ENCODE measurements around the gene MYL4.
"Not testable (repeated sequence)": the region's sequence is repeated elsewhere in the genome, so short reads cannot be mapped to it uniquely, and the experiment has no call there.

MYL4 gene

GRCh38 chr17:47193931-47194511, 15.1 kb upstream of the MYL4 start:
- no peak for DNase-seq

- DNase-seq: no peak
Measured at GRCh38 chr17:47197821-47198220, 11.3 kb upstream of the MYL4 start.

GRCh38 chr17:47199627-47200324, 9.4 kb upstream of the MYL4 start:
- DNase-seq: no peak

GRCh38 chr17:47200325-47200664, 8.9 kb upstream of the MYL4 start:
- DNase-seq: no peak

GRCh38 chr17:47201166-47201565, 8.0 kb upstream of the MYL4 start:
- DNase-seq: peak; percentile 93

GRCh38 chr17:47203984-47204721, 5.0 kb upstream of the MYL4 start:
- peak; percentile 50 for DNase-seq

- DNase-seq: peak; percentile 54
Measured at GRCh38 chr17:47204722-47205418, 4.3 kb upstream of the MYL4 start.

GRCh38 chr17:47205419-47205963, 3.7 kb upstream of the MYL4 start:
- peak; percentile 94 for DNase-seq

GRCh38 chr17:47207143-47208067, 1.7 kb upstream of the MYL4 start:
- no peak for DNase-seq

GRCh38 chr17:47209499-47209898, 351 bp downstream of the MYL4 start:
- DNase-seq: no peak

GRCh38 chr17:47210105-47210504, 957 bp downstream of the MYL4 start:
- no peak for DNase-seq

GRCh38 chr17:47210779-47211178, 1.6 kb downstream of the MYL4 start:
- DNase-seq: no peak

- no peak for DNase-seq
Measured at GRCh38 chr17:47212458-47212857, 3.3 kb downstream of the MYL4 start.

GRCh38 chr17:47213540-47213939, 4.4 kb downstream of the MYL4 start:
- DNase-seq: no peak

GRCh38 chr17:47214931-47215330, 5.8 kb downstream of the MYL4 start:
- no peak for DNase-seq

GRCh38 chr17:47216821-47217220, 7.7 kb downstream of the MYL4 start:
- not testable (repeated sequence) for DNase-seq

GRCh38 chr17:47217279-47217678, 8.1 kb downstream of the MYL4 start:
- DNase-seq: not testable (repeated sequence)

GRCh38 chr17:47218896-47219430, 9.8 kb downstream of the MYL4 start:
- DNase-seq: no peak

GRCh38 chr17:47219621-47220475, 10.7 kb downstream of the MYL4 start:
- no peak for DNase-seq

GRCh38 chr17:47220531-47220999, 11.4 kb downstream of the MYL4 start:
- no peak for DNase-seq

- no peak for DNase-seq
Measured at GRCh38 chr17:47221154-47221553, 12.0 kb downstream of the MYL4 start.

All from kidney glomerular epithelial cell (primary cell).